Measurements from ENCODE around the gene NFIX.

Gene NFIX

GRCh38 chr19:13008926-13009787 lies 13.9 kb downstream of the NFIX start:
- no peak overlapping the region for H3K9ac ChIP-seq (ENCODE audit: low read length)
- peaks cover 65% of the 10 kb centered on the region for H3K4me1 ChIP-seq (ENCODE audit: control insufficient read depth, insufficient read depth, low read length)
- no peak overlapping the region for H3K4me3 ChIP-seq (ENCODE audit: low read length)
- peak overlapping the region; percentile 78 for H3K27ac ChIP-seq (ENCODE audit: low read depth, low read length)
- no peaks in the 10 kb centered on the region for H3K27me3 ChIP-seq (ENCODE audit: control insufficient read depth, insufficient read depth, low read length)
- H3K36me3 ChIP-seq (ENCODE audit: control insufficient read depth, insufficient read depth, low read length) = peaks cover under 1% of the 10 kb centered on the region

GRCh38 chr19:13010038-13010991 lies 15.0 kb downstream of the NFIX start:
- Histone ChIP-seq H3K4me1 (ENCODE audit: control insufficient read depth, insufficient read depth, low read length) (peaks cover 69% of the 10 kb centered on the region), H3K27me3 (ENCODE audit: control insufficient read depth, insufficient read depth, low read length) (no peaks in the 10 kb centered on the region), H3K4me3 (ENCODE audit: low read length) (no peak overlapping the region)

GRCh38 chr19:13010992-13011652 lies 15.8 kb downstream of the NFIX start:
- Histone ChIP-seq H3K27me3 (ENCODE audit: control insufficient read depth, insufficient read depth, low read length) (no peaks in the 10 kb centered on the region), H3K27ac (ENCODE audit: low read depth, low read length) (peak overlapping the region; percentile 54), H3K4me1 (ENCODE audit: control insufficient read depth, insufficient read depth, low read length) (peaks cover 68% of the 10 kb centered on the region), H3K4me3 (ENCODE audit: low read length) (no peak overlapping the region), H3K36me3 (ENCODE audit: control insufficient read depth, insufficient read depth, low read length) (no peaks in the 10 kb centered on the region), H3K9ac (ENCODE audit: low read length) (no peak overlapping the region)

More at GRCh38 chr19:13010038-13010991, 15.0 kb downstream of the NFIX start:
- H3K36me3 ChIP-seq (ENCODE audit: control insufficient read depth, insufficient read depth, low read length) = no peaks in the 10 kb centered on the region
- H3K9ac ChIP-seq (ENCODE audit: low read length) = no peak overlapping the region
- peak overlapping the region; percentile 78 for H3K27ac ChIP-seq (ENCODE audit: low read depth, low read length)

- H3K27ac ChIP-seq (ENCODE audit: low read depth, low read length) = peak overlapping the region; percentile 54
- no peaks in the 10 kb centered on the region for H3K27me3 ChIP-seq (ENCODE audit: control insufficient read depth, insufficient read depth, low read length)
- peaks cover 68% of the 10 kb centered on the region for H3K4me1 ChIP-seq (ENCODE audit: control insufficient read depth, insufficient read depth, low read length)
- no peak overlapping the region for H3K9ac ChIP-seq (ENCODE audit: low read length)
- no peak overlapping the region for H3K4me3 ChIP-seq (ENCODE audit: low read length)
- H3K36me3 ChIP-seq (ENCODE audit: control insufficient read depth, insufficient read depth, low read length) = no peaks in the 10 kb centered on the region
Measured at GRCh38 chr19:13011653-13012389, 16.5 kb downstream of the NFIX start.

GRCh38 chr19:13012390-13012689 lies 17.1 kb downstream of the NFIX start:
- Histone ChIP-seq H3K9ac (ENCODE audit: low read length) (no peak overlapping the region), H3K36me3 (ENCODE audit: control insufficient read depth, insufficient read depth, low read length) (no peaks in the 10 kb centered on the region), H3K4me1 (ENCODE audit: control insufficient read depth, insufficient read depth, low read length) (peaks cover 66% of the 10 kb centered on the region), H3K27me3 (ENCODE audit: control insufficient read depth, insufficient read depth, low read length) (no peaks in the 10 kb centered on the region), H3K27ac (ENCODE audit: low read depth, low read length) (peak overlapping the region; percentile 54), H3K4me3 (ENCODE audit: low read length) (peak overlapping the region; percentile 53)

- no peaks in the 10 kb centered on the region for H3K27me3 ChIP-seq (ENCODE audit: control insufficient read depth, insufficient read depth, low read length)
- peak overlapping the region; percentile 78 for H3K27ac ChIP-seq (ENCODE audit: low read depth, low read length)
- no peak overlapping the region for H3K9ac ChIP-seq (ENCODE audit: low read length)
- peak overlapping the region; percentile 53 for H3K4me3 ChIP-seq (ENCODE audit: low read length)
- peaks cover 68% of the 10 kb centered on the region for H3K4me1 ChIP-seq (ENCODE audit: control insufficient read depth, insufficient read depth, low read length)
- no peaks in the 10 kb centered on the region for H3K36me3 ChIP-seq (ENCODE audit: control insufficient read depth, insufficient read depth, low read length)
Measured at GRCh38 chr19:13012690-13013608, 17.7 kb downstream of the NFIX start.

GRCh38 chr19:13013649-13014048 lies 18.4 kb downstream of the NFIX start:
- H3K9ac ChIP-seq (ENCODE audit: low read length) = no peak overlapping the region
- no peaks in the 10 kb centered on the region for H3K36me3 ChIP-seq (ENCODE audit: control insufficient read depth, insufficient read depth, low read length)
- peak overlapping the region; percentile 45 for H3K4me3 ChIP-seq (ENCODE audit: low read length)
- H3K27ac ChIP-seq (ENCODE audit: low read depth, low read length) = peak overlapping the region; percentile 78
- peaks cover 65% of the 10 kb centered on the region for H3K4me1 ChIP-seq (ENCODE audit: control insufficient read depth, insufficient read depth, low read length)
- no peaks in the 10 kb centered on the region for H3K27me3 ChIP-seq (ENCODE audit: control insufficient read depth, insufficient read depth, low read length)

GRCh38 chr19:13014101-13014920 lies 19.0 kb downstream of the NFIX start:
- Histone ChIP-seq H3K36me3 (ENCODE audit: control insufficient read depth, insufficient read depth, low read length) (no peaks in the 10 kb centered on the region), H3K4me1 (ENCODE audit: control insufficient read depth, insufficient read depth, low read length) (peaks cover 65% of the 10 kb centered on the region), H3K27me3 (ENCODE audit: control insufficient read depth, insufficient read depth, low read length) (no peaks in the 10 kb centered on the region), H3K27ac (ENCODE audit: low read depth, low read length) (peak overlapping the region; percentile 78), H3K4me3 (ENCODE audit: low read length) (peak overlapping the region; percentile 45), H3K9ac (ENCODE audit: low read length) (no peak overlapping the region)

- Histone ChIP-seq H3K9ac (ENCODE audit: low read length) (no peak overlapping the region), H3K36me3 (ENCODE audit: control insufficient read depth, insufficient read depth, low read length) (no peaks in the 10 kb centered on the region), H3K27ac (ENCODE audit: low read depth, low read length) (peak overlapping the region; percentile 98), H3K4me3 (ENCODE audit: low read length) (no peak overlapping the region), H3K27me3 (ENCODE audit: control insufficient read depth, insufficient read depth, low read length) (no peaks in the 10 kb centered on the region), H3K4me1 (ENCODE audit: control insufficient read depth, insufficient read depth, low read length) (peaks cover 65% of the 10 kb centered on the region)
Measured at GRCh38 chr19:13014921-13015280, 19.6 kb downstream of the NFIX start.

GRCh38 chr19:13015361-13016223 lies 20.3 kb downstream of the NFIX start:
- peak overlapping the region; percentile 98 for H3K27ac ChIP-seq (ENCODE audit: low read depth, low read length)
- H3K4me3 ChIP-seq (ENCODE audit: low read length) = peak overlapping the region; percentile 15

More at GRCh38 chr19:13015361-13016223, 20.3 kb downstream of the NFIX start:
- Histone ChIP-seq H3K9ac (ENCODE audit: low read length) (no peak overlapping the region), H3K36me3 (ENCODE audit: control insufficient read depth, insufficient read depth, low read length) (no peaks in the 10 kb centered on the region), H3K27me3 (ENCODE audit: control insufficient read depth, insufficient read depth, low read length) (no peaks in the 10 kb centered on the region), H3K4me1 (ENCODE audit: control insufficient read depth, insufficient read depth, low read length) (peaks cover 67% of the 10 kb centered on the region)
